Choroid plexus epithelial cell (primary cell): ENCODE results near the gene TRPV6.

Experiments
- DNase-seq: peaks from one replicate; pipeline ENCODE4 v3.0.0-alpha.2; 2010; ENCODE audit warnings: low read depth
- H3K4me3 ChIP-seq: 2 replicates; pipeline ENCODE4 v1.5.1; 2011; ENCODE audit warnings: low read depth, mild to moderate bottlenecking, control low read depth, low read length, moderate library complexity
- TF ChIP-seq, protein P1 (sequence below): conservative IDR thresholded peaks from 2 replicates; pipeline ENCODE4 v1.5.1; 2011; ENCODE audit warnings: low read depth, mild to moderate bottlenecking, control low read depth, inconsistent platforms, low read length, moderate library complexity

TRPV6 gene

DNA sequence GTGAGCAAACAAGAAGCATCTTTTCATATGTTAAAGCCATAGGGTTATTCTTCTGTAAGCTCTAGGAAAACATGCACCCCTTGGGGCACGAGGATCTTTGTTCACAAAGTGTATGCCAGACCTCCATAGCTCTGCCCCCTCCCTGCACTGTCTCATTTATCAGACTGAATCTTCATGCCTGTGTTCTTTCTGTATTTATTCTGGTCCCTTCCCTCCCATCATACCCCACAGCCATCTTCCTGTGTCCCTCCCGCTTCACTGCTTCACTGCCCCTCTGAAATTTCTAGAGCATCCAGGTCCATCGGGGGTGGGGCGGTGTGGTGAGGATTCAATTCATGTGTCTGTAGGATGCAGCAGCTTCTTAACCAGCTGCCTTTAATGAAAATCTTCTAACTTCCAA is 23.2 kb downstream of the TRPV6 start:
- TF ChIP-seq, protein P1, sequence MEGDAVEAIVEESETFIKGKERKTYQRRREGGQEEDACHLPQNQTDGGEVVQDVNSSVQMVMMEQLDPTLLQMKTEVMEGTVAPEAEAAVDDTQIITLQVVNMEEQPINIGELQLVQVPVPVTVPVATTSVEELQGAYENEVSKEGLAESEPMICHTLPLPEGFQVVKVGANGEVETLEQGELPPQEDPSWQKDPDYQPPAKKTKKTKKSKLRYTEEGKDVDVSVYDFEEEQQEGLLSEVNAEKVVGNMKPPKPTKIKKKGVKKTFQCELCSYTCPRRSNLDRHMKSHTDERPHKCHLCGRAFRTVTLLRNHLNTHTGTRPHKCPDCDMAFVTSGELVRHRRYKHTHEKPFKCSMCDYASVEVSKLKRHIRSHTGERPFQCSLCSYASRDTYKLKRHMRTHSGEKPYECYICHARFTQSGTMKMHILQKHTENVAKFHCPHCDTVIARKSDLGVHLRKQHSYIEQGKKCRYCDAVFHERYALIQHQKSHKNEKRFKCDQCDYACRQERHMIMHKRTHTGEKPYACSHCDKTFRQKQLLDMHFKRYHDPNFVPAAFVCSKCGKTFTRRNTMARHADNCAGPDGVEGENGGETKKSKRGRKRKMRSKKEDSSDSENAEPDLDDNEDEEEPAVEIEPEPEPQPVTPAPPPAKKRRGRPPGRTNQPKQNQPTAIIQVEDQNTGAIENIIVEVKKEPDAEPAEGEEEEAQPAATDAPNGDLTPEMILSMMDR = no peak
- no peak for DNase-seq
- H3K4me3 ChIP-seq = no peak overlapping the region

DNA sequence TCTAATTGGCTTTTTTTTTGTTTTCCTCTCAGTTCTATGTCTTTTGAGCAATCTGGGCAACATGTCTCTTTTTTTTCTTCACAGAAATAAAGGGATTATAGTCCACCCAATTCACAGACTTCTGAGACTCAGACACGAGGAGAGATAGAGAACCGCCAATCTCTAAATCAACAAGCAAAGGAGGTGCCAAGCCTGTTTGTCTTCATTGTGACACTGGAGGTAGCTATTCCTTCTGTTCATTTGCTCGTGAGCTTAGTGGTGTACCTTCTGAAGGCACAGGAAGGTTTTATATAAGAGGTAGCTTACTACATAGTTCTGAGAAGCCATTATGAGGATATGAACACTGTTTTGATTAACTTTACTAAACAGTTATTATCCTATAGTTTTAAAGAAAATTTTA is 24.6 kb downstream of the TRPV6 start:
- TF ChIP-seq, protein P1 = no peak
- no peak for DNase-seq
- no peak overlapping the region for H3K4me3 ChIP-seq

DNA sequence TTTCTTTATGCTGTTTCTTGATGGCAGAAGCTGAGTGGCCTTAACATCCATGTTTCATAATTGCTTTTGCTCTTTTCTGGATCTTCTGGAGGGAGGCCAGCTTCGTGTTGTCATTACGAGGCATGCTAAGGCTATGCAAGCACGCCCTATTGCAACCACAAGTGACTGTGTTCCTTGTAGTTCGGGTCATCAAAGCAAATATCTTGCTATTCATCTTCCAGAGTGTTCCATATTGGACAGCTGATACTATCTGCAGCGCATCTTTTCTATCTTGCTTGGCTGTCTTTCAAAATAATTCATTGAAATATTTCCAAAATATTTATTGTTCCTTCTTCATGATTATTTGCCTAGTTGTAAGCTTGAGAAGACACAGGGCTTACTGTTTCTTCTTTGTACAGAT is 25.7 kb downstream of the TRPV6 start:
- no peak overlapping the region for H3K4me3 ChIP-seq
- TF ChIP-seq, protein P1 = no peak
- DNase-seq = peak; percentile 85

DNA sequence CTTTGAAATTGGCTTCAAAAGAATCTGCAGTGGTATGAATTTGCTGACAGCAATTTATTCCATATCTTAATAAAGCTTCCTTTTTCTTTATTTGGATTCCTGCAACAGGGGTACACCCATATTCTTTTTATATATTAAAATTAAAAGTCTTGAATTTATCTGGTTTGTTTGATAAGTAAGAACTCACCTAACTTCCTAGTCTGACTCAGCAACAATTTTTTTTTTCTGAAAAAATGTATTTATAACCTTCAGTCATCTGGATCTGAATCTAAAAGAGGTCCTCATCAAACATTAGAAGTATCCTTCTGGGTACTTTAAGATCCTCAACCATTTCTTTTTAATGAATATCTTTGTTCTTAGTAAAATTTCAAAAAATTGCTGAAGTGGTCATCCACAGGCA is 26.1 kb downstream of the TRPV6 start:
- no peak overlapping the region for H3K4me3 ChIP-seq
- DNase-seq = no peak
- TF ChIP-seq, protein P1 = no peak

DNA sequence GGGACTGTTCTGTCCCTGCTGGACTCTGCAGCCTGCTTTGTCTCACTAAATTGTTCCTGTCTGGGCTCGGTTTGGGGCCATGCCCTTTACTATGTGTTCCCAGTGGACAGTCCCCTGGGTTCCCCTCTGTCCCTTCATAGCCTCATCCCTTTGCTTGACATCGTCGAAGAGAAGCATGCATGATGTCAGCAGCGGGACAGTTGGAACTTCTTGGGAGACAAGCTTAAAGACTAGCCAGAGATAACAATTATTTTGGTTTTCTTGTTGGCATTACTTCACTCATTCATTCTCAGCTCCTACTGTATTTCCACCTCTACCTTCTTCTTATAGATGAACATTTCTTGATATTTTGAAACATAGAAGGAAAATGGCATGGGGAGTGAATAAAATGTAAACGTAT is 27.9 kb downstream of the TRPV6 start:
- no peak overlapping the region for H3K4me3 ChIP-seq
- TF ChIP-seq, protein P1 = no peak
- no peak for DNase-seq

DNA sequence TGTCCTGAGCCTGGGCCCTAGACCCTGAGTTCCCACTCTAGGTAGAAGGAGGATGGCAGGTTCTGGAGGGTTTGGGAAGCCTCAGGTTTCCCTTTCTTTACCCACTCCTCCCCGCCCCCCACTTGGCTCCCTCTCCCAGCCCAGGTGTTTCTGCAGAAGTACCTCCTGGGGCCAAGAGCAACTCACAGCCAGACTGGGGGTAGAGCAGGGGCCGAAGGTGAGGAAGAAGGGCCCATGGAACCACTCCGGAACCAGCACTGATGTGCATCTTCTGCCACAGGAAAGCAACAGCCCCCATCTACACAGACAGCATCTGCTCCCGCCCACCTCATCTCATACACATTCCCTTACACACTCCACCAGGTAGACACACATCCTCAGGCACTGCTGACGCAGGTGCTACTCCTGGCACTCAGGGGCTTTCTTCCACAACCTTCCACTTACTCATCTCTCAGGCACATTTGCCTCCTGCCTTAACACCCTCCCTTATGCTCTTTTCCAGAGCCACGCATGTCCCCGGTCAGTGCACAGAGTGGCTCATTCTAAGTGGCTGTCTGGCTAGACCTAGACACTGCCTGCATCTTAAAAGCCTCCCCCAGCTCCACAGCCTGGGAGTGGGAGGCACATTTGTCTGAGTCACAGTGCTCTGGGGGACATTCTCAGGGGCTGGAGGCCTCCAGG is 28.8 kb downstream of the TRPV6 start:
- no peak overlapping the region for H3K4me3 ChIP-seq
- TF ChIP-seq, protein P1 = no peak
- DNase-seq = no peak
